NCI-H345 treated with DMSO at 0.1 percent for 48 hours (cell line): ENCODE data around the gene COX14.
"Not testable (repeated sequence)": the region's sequence is repeated elsewhere in the genome, so short reads cannot be mapped to it uniquely, and the experiment has no call there.

Experiments used
- DNase-seq: peaks from one replicate; lab custom pipeline; 2025; ENCODE audit not compliant: unreplicated experiment; lab: John Stamatoyannopoulos, UW

The COX14 gene

GRCh38 chr12:50107416-50108268 lies 4.4 kb upstream of the COX14 start:
- DNase-seq: no peak

GRCh38 chr12:50109319-50109718 lies 2.7 kb upstream of the COX14 start:
- no peak for DNase-seq

- no peak for DNase-seq
Measured at GRCh38 chr12:50110127-50110761, 1.8 kb upstream of the COX14 start.

GRCh38 chr12:50110762-50111351 lies 1.2 kb upstream of the COX14 start:
- DNase-seq: no peak

- DNase-seq: no peak
Measured at GRCh38 chr12:50111395-50111692, 692 bp upstream of the COX14 start.

GRCh38 chr12:50112456-50113218 lies 601 bp downstream of the COX14 start:
- no peak for DNase-seq

GRCh38 chr12:50117057-50117622 lies 5.1 kb downstream of the COX14 start:
- no peak for DNase-seq

- DNase-seq: no peak
Measured at GRCh38 chr12:50119387-50119786, 7.4 kb downstream of the COX14 start.

- no peak for DNase-seq
Measured at GRCh38 chr12:50120521-50120920, 8.5 kb downstream of the COX14 start.

- DNase-seq: no peak
Measured at GRCh38 chr12:50120953-50121352, 8.9 kb downstream of the COX14 start.

GRCh38 chr12:50121641-50122040 lies 9.6 kb downstream of the COX14 start:
- DNase-seq: no peak

- DNase-seq: no peak
Measured at GRCh38 chr12:50123203-50123602, 11.2 kb downstream of the COX14 start.

- DNase-seq: no peak
Measured at GRCh38 chr12:50127546-50127945, 15.5 kb downstream of the COX14 start.

- DNase-seq: no peak
Measured at GRCh38 chr12:50129290-50129689, 17.3 kb downstream of the COX14 start.

- DNase-seq: no peak
Measured at GRCh38 chr12:50132505-50133135, 20.6 kb downstream of the COX14 start.

- DNase-seq: no peak
Measured at GRCh38 chr12:50142993-50143392, 31.0 kb downstream of the COX14 start.

GRCh38 chr12:50145439-50145838 lies 33.4 kb downstream of the COX14 start:
- no peak for DNase-seq

- DNase-seq: no peak
Measured at GRCh38 chr12:50147281-50147680, 35.2 kb downstream of the COX14 start.

GRCh38 chr12:50148011-50148410 lies 36.0 kb downstream of the COX14 start:
- not testable (repeated sequence) for DNase-seq

GRCh38 chr12:50149311-50149710 lies 37.3 kb downstream of the COX14 start:
- no peak for DNase-seq
